ENCODE data around the gene SLC26A1.

- TF ChIP-seq POLR2AphosphoS5 (IDR thresholded peaks at IDR 0.05) (no peak), CTCF (IDR thresholded peaks at IDR 0.05) (no peak)
Measured at GRCh38 chr4:1038948-1039492, 45.8 kb upstream of the SLC26A1 start.
